ENCODE data around the gene DDC.

DDC gene

DNA sequence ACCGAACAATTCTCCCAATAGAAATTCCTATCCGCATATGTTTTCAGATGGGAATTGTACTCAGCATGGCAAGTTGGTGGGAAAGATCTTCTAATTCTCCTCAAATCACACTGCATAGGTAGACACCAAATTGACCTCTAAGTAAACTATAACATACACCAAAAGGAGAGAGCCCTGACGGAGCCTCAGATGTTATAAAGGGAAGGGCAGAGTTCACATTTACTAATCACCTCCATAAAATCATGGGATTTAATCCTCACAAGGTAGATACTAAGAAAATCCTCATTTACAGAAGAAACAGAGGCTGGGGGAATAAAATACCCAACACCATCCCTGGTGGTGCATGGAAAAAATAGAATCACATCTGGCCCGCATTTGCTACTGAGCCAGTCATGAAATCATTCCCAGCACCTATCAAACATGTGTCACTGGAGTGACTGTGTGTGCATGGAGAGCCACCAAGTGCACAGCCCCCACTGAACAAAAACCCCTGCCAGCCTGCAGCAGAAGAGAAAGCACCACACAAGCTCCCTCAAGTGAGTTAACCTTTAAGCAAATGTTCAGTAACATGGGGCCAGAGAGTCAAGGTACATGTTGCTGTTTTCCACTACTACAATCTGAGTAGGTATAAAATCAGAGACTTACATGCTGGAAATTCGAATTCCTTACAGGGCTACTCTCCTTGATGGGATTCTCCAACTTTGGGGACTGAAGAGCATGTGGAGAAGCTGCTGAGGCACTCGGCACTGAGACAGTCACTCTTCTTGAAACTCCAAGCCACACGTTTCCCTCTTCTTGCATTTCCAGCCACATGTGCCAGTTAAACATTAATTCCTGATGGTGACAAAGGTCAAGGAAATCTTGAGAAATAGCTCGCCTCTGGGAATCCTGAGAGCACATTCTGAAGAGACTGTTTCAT, at the start of gene DDC:
Gene DDC (minus strand): TSS at position 766 of the 919 bp plus-strand sequence. CDS start 21,320 bp downstream, outside the sequence.
- DNase-seq = no peak

GRCh38 chr7:50613473-50613872, 48.3 kb upstream of the DDC start:
- DNase-seq = no peak

- no peak for DNase-seq
Observed at GRCh38 chr7:50612704-50613103, 47.5 kb upstream of the DDC start.

- DNase-seq = no peak
Observed at GRCh38 chr7:50610521-50611277, 45.5 kb upstream of the DDC start.

- DNase-seq = no peak
Observed at GRCh38 chr7:50608196-50608906, 43.1 kb upstream of the DDC start.

DNA sequence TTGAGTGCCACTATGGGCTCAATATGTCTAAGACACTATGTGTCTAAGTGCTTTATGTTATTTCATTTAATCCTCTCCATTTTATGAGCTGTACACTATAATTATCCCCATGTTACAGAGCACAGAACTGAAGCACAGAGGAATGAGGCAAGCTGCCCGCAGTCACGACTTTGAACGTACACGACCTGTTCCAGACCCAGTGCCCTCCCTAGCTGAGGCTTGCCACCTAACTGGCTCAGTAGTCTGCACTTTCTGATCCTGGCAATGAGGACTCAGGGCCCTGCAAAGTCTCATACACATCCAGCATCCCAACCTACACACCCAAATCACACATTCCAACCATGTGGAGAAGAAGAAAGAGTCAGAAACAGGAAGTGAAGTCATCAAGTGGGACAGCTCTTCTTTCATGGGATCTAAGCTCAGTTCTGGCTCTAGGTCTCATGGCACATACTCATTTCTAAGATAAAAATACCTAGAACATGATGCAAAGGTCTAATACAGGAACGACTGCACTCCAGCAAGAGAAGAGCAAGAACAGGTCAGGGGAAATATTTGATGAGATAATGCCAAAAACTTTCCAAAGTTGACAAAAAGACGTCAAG, 42.4 kb upstream of the DDC start:
- DNase-seq = no peak

DNA sequence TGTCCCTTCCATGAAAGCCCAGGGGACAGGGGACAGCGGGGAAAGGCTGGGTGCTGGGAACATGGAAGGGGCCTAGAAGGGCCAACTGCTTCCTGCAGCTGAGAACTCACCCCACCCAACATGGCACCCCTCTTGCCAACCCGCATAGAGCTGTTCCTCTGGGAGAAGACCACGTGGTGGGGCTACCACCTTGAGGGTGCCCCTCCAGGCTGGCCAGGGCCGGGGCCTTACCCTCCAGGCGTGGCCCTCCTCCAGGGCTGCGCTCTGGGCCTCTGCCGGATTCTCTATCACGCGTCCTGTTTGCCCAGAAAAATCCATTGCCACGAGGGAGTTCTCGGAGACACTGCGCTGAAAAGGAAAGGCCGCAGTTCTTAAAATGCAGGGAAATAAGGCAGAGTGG, 39.9 kb upstream of the DDC start:
- DNase-seq = no peak

- DNase-seq = no peak
Observed at GRCh38 chr7:50603287-50603686, 38.1 kb upstream of the DDC start.

GRCh38 chr7:50599385-50599784, 34.2 kb upstream of the DDC start:
- no peak for DNase-seq

DNA sequence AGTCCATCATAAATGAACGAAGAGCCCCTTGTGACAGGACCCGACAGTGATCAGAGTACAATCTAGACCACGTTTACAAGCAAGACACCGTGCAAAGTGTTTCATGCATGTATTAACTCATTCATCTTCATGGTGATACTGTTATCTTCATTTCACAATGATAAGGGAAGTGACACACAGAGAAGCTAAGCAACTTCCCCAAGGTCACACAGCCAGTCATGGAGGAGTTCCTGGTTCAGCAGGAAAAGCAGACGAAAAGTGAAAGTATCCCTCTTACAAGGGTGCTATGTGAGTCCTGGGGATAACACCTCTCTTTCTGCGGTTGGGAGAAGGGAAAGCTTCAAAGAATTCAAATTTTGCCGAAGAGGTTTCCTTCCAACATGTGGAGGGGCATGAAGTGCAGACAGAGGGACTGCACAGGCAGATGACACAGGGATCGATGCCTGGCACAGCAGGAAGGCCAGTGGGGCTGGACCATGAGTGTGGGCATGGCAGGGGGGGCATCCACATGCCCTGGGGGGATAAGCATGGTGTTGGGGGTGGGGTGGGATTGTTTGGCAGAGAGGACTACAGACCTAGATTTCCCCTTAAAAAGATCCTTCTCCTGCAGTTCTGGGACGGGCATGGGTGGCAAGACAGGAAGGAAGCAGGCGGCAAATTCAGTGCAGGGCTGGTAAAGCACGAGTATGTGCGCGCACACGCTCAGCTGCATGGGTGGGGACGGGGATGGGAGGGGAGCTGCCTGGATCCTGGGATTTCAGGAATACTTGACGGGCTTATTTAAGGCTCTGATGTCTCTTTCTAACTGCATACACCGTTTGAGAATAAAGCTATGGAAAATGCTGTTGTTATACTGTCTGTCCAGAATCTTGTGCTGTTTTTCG, 33.5 kb upstream of the DDC start:
- DNase-seq = no peak

- no peak for DNase-seq
Observed at GRCh38 chr7:50596484-50596883, 31.3 kb upstream of the DDC start.

DNA sequence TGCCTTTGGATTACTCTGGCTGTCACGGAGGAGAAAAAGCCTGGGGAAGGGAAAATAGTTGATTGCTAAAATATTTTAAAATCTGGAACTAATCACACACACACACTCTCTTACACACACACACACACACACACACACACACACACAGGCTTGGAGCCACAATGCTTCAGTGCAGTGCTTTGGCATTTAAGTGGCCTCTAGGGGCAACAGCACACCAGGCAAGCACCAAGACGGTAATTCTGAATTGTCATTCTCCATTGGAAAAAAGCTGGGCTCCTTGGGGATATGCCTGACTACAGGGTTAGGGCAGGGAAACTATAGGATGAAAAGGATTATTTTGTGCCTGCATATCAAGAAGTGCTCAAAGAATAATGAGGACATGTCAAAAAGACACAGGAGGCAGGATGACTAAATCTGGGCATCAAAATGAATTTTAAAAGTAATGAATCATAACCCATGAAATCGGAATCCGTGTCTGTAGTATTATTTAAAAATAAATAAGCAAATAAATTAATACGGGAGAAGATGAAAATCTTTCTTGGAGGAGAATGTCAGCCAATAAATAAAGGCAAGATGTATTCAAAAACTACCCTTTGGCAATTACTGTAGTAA, 30.4 kb upstream of the DDC start:
- DNase-seq = no peak

- no peak for DNase-seq
Observed at GRCh38 chr7:50594734-50595485, 29.7 kb upstream of the DDC start.

DNA sequence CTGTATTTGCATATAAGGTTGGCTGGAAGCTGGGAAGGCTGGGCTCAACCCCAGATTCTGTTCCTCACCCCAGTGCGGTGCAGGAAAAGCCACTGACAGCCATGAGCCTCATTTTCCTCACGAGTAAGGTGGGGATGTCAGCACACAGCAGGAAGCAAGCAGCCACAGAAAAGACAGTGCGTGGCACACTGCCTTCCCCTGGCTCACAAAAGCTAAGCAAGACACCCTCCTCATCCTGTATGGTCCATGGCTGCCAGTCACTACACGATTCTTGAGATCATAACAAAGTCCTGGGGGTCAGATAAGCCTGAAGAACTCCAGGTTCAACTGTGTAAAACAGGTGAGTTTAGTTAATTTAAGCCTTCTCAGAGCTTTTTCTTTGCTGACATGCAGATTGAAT, 28.9 kb upstream of the DDC start:
- no peak for DNase-seq

DNA sequence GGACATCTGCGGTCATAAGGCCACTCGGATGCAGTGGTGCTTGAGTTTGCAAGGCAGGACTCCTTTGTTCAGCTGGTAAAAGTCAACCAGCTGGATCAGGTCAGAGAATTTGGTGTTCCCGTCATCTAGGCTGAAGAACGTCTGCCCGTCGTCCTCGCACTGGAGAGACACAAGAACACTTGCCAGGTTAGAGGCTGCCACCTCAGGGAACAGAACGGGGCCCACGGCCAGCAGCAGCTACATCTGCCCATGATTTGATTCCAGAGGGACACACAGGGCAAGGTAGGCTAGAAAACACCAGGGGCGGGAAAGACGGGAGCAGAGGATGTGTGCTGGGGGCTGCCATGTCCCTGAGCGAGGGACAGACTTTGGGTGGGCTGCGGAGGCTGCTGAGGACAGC, 27.7 kb upstream of the DDC start:
- DNase-seq = no peak

DNA sequence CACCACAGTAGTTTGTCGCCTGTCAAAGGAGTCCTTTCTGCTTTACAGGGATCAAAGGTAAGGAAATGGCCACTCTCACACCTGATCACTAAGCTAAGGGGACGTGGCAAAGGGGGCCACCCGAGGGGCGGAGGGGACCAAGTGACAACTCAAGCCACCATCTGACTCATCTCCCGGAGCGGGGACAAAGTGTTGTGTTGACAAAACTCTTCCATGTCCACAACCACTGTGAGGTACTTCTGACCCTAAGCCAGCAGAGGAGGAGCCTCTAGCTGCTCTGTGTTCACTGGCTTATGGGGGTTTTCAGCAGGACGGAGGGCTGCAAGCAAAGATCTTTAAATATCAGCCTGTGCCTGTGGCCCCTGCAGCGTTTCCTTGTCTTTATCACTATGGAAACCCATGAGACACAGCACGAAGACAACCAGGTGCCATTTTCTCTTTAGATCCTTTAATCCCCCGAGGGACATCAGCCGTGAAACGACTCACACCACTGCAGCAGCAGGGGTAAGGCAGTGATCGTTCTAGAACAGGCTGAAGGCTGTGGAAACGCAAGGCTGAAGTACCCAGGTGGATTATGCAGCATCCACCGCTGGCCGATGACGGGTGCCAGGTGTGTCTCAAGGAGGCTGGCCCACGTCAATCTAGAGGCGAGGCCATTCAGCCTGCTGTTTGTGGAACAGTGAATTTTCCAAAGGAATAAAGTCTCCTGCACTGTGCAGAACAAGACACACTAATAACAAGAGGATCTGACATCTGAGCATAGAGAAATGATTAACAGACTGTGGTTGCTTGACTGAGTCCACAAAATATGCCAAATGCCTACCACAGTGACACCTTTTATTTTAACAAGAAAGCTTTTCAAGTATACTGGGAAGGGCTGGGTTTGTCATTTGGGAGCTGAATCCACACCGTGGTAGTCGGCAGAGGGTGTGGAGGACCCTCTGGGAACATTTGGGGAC, 26.6 kb upstream of the DDC start:
- DNase-seq = no peak

- DNase-seq = no peak
Observed at GRCh38 chr7:50591098-50591479, 25.9 kb upstream of the DDC start.

GRCh38 chr7:50590535-50590934, 25.3 kb upstream of the DDC start:
- DNase-seq = no peak

DNA sequence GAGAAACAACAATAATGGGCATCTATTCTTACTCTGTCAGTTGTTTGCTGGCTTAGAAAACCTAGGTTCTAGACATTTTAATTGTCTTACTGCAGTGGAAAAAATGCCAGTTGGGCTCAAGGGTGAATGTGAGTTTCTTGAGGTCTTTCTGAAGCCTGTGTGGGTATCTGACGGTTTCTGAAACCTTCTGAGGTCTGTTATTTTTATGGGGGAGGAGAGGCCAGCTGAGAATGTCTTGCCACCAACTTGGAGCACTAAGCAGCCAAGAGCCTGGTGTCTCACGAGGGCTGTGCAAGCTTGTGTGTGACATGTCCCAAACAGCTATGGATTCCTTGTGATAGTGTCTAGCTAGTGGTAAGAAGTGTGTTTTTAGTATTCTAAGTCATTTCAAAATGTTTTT, 24.2 kb upstream of the DDC start:
- no peak for DNase-seq

GRCh38 chr7:50588937-50589336, 23.7 kb upstream of the DDC start:
- DNase-seq = no peak
